ENCODE data around the gene TRERF1.
"Not testable (repeated sequence)": the region's sequence is repeated elsewhere in the genome, so short reads cannot be mapped to it uniquely, and the experiment has no call there.

Gene TRERF1

DNA sequence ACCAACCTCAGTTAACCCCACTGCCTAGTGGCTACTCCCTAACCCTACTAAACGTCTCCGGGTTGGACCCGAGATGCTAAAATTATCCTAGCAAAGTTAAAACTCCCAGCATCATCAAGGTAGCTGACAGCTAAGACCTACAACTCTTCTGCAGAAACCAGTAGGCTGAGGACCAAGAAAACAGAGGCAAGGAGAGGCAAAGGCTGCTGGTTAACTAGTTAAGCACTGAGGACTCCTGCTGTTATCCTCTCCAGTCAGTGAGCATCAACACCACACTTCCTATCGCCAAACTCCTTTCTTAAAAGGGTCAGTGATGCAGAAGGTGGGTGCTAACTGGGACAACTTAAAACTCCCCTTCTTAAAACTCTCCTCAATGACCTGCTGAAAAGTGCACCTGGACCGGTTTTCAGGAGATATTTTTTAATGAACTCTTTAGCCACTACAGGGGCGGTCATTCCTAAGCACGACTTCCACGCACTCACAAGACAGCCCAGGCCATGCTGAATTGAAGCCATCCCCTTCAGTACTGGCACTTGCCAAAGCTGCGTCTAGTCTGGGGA is 1.7 kb downstream of the TRERF1 start:
- no peak for DNase-seq (ENCODE audit: low spot score)

DNA sequence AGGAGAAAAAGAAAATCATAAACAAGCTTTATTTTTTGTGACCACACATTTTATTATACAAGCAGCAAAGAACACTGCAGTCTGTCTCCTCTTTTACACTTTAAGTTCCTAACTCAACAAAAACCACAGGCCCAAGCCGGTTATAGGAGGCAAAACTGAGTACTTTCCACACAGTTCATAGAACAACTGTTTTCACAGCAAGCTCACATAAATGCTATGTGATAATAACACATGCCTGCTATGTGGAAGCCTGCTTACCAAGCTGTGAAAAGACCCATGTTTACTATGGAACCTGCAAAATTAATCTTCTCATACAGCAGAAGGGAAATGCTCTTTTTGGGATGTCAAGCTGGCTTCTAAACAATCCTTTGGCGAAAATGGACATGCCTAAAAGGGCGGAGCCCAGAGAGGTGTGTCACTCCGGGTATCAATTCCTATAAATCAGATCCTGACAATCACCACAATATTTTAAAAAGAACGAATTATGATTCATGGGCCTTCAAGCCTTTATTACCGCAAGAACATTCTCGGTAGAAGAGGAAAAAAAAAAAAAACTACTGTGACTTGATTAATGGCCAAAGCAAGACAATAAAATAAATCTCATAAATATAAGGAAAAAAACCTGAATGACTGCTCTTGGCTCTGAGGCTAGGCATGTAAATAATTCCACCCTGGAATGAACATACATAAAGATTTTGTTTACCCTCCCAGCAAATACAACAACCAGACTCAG is 2.6 kb downstream of the TRERF1 start:
- DNase-seq (ENCODE audit: low spot score) = no peak

DNA sequence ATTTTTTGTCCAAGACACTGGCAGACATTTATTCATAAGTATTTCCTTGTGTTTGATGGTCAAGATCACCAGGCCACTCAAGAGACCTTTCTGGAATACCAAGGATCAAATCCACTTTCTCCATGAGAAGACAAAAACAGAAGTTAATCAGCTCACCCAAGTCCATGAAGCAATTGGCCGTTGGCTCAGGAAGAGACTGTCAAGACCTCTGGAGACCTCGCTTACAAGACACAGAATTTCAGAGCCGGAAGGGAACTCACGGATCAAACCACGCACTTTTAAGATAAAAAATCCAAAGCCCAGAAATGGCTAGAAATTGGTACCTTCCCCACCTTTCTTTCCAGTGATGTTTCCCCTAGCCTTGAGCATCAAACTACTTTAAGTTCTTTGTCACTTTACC is 3.3 kb downstream of the TRERF1 start:
- no peak for DNase-seq (ENCODE audit: low spot score)

DNA sequence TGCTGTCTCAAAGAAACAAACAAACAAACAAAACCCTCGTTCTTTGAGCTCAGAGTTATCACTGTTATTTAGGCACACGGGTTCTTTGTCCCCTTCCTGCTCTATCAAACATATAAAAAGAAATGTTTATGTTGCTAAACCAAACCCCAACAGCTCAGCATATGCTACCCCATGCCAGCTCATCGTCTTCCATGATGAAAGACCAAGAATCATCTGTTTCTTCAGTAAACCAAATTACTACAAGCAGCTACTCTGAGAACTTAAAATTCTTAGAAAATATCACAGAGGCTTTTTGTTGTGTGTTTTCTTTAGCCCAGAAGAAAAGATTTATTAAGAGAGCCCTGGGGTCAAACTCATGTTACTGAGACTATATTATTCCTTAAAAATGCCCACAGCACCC is 4.7 kb downstream of the TRERF1 start:
- no peak for DNase-seq (ENCODE audit: low spot score)

DNA sequence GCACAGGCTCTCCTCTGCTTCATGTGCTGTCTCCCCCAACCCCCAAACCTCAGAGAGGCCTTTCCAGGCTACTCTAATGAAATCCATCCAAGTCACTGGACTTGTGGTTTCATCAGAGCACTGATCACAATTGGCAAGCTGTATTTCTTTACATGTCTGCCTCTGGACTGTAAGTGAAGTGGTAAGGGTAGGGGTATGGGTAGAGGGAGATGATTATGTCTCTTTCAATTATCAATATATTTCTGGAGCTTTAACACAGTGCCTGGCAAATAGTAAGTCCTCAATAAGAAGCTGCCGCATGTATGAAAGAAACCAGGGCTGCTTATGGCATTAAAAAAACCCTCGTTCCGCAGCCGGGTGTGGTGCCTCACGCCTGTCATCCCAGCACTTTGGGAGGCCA is 5.4 kb downstream of the TRERF1 start:
- DNase-seq (ENCODE audit: low spot score) = no peak

DNA sequence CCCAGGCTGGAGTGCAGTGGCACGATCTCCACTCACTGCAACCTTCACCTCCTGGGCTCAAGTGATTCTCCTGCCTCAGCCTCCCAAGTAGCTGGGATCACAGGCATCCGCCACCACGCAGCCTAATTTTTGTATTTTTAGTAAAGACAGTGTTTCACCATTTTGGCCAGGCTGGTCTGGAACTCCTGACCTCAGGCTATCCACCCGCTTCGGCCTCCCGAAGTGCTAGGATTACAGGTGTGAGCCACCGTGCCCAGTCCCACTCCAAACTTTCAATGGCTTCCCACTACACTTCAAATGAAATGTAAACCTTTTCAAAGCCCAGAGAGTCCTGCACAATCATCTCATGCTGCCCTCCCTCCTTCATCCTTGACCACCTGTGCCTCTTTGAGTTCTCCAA is 5.8 kb downstream of the TRERF1 start:
- not testable (repeated sequence) for DNase-seq (ENCODE audit: low spot score)

GRCh38 chr6:42443312-42444060 is 8.2 kb downstream of the TRERF1 start:
- DNase-seq (ENCODE audit: low spot score) = no peak

- no peak for DNase-seq (ENCODE audit: low spot score)
These were observed 10.0 kb downstream of the TRERF1 start for GRCh38 chr6:42441697-42442081.

DNA sequence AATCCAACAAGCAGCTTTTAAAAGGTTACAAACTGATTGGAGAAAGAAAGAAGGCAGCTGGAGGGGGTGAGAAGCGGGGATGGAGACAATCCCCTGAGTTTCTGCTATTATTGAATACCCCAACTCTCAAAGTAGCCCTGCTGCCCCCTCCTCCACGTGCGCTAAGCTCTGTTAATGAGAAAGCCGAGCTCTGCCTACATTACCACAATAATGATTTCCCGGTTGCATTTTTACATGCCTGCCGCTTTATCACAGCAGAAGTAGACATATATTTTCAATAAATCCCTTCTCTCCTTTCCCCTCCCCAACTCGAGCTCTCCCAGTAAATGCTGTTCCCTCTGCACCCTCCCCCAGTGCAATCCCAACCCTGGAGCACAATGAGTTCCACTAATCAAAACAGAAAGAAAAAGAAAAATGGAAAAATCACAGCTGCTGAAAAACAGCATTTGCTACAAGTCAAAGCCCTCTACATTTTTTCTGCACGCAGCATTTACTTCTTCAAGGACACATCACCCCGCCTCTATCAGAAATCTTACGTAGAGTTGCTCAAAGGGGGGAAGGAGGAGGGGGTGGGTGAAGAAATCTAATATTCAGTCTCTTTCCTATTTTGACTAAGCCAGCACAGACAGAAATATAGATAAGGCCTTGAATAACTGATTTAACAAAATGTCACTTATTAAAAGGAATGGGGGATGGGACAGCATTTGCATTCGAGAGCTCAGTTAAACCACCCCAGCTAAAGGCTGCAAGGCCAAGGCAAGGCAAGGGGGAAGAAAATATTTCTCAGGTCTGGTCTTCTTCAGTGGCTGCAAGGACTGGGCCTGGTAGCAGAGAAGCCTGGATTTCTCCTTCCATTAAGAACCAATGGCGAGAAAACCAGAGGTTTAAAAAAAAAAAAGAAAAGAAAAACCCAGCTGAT is 10.7 kb downstream of the TRERF1 start:
- DNase-seq (ENCODE audit: low spot score) = peak; percentile 47

DNA sequence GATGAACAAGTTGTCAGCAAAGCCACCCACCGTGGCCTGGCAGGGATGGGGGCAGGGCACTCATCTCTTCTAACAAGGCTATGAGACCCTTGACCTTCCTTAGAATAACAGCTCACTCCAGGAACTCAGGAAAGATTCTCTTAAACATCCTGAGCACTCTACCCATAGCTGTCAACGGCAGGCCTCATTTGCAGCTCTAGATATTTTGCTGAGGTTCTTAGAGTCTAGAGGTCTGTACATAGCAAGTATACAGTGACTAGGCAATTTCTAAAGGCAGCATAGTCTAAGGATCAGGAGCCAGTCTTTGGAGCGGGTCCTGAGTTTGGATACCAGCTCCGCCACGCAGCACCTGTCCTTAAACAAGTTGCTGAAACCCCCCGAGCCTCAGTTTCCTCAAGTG is 11.7 kb downstream of the TRERF1 start:
- DNase-seq (ENCODE audit: low spot score) = no peak

- no peak for DNase-seq (ENCODE audit: low spot score)
These were observed 14.9 kb downstream of the TRERF1 start for GRCh38 chr6:42436825-42437224.

- no peak for DNase-seq (ENCODE audit: low spot score)
These were observed 17.5 kb downstream of the TRERF1 start for GRCh38 chr6:42434237-42434636.

DNA sequence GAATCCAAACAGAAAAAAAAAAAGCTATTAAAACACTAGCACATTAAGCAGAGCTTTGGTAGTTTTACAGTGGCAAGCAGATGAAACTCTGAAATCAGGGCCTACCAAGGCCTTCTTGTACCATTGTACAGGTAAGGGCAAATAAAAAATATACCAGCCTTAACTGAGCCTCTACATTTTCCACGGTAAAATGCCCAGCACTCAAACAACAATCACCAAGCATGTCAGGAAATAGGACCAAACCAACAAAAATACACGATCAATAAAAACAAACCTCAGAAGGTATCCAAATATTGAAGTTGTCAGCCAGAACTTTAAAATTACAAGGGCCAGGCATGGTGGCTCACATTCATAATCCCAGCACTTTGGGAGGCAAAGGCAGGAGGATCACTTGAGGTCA is 18.3 kb downstream of the TRERF1 start:
- DNase-seq (ENCODE audit: low spot score) = no peak

GRCh38 chr6:42431877-42432276 is 19.8 kb downstream of the TRERF1 start:
- no peak for DNase-seq (ENCODE audit: low spot score)

GRCh38 chr6:42431356-42431755 is 20.4 kb downstream of the TRERF1 start:
- DNase-seq (ENCODE audit: low spot score) = no peak

- DNase-seq (ENCODE audit: low spot score) = no peak
These were observed 21.9 kb downstream of the TRERF1 start for GRCh38 chr6:42429836-42430235.

DNA sequence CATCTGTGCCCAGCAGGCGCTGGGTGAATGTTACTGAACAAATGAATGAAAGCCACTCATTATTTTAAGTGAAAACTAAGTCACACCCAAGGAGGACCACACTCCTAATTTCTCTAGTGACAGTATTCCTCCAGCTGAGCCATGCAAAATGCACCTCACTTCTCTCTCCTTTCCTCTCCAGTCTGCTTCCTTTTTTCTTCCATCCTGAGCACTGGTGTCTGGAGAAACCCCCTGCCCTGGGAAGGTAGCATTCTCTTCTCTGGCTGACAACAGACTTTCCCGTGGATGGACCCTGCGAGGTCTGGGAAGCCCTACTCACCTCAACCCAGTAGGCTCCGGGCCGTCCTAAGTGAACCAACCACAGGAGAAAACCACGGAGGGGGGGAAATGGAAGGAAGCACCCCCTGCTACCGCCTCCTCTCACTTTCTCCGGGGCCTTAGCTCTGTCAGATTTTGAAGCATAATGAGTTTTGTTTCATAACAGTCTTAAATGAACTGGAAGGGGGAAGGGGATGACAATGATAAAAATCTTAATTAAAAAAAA is 22.6 kb downstream of the TRERF1 start:
- DNase-seq (ENCODE audit: low spot score) = no peak

GRCh38 chr6:42428326-42429041 is 23.2 kb downstream of the TRERF1 start:
- no peak for DNase-seq (ENCODE audit: low spot score)

DNA sequence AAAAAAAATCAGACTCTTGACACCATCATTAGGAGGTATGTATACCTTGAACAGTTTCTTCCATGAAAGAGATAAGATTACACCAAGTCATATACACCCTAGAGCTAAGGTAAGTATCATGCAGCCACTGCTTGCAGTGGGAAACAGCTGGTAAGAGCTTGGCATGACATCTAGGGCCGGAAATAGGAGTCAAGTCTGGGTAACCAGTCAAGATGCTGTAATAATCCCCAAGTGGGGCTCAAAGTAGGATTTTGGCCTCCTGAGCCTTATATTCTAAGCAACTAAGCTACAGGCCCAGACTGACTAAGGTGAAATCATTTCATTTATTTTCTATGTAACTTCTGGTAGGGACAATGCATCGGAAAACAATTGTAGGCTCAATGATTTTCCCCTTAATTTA is 23.9 kb downstream of the TRERF1 start:
- DNase-seq (ENCODE audit: low spot score) = no peak

GRCh38 chr6:42426191-42426590 is 25.5 kb downstream of the TRERF1 start:
- no peak for DNase-seq (ENCODE audit: low spot score)

GRCh38 chr6:42424906-42425474 is 26.7 kb downstream of the TRERF1 start:
- DNase-seq (ENCODE audit: low spot score) = no peak
